Smooth muscle cell of trachea (primary cell): ENCODE measurements around the gene BMPR2. TPM values are rescaled to one million over a fixed set of nuclear protein-coding genes. Genes with fewer than 3 reads are reported as not detected.

Experiments used
- total RNA-seq: library from RNA; depleted of rRNA; stranded (reverse); fragments of >200 nt; gene quantifications from 2 replicates; pipeline ENCODE4 v1.2.1, GENCODE V29; 2014

BMPR2 gene
- total RNA-seq, result 18.5 and 24.1 TPM in 2 replicates

DNA sequence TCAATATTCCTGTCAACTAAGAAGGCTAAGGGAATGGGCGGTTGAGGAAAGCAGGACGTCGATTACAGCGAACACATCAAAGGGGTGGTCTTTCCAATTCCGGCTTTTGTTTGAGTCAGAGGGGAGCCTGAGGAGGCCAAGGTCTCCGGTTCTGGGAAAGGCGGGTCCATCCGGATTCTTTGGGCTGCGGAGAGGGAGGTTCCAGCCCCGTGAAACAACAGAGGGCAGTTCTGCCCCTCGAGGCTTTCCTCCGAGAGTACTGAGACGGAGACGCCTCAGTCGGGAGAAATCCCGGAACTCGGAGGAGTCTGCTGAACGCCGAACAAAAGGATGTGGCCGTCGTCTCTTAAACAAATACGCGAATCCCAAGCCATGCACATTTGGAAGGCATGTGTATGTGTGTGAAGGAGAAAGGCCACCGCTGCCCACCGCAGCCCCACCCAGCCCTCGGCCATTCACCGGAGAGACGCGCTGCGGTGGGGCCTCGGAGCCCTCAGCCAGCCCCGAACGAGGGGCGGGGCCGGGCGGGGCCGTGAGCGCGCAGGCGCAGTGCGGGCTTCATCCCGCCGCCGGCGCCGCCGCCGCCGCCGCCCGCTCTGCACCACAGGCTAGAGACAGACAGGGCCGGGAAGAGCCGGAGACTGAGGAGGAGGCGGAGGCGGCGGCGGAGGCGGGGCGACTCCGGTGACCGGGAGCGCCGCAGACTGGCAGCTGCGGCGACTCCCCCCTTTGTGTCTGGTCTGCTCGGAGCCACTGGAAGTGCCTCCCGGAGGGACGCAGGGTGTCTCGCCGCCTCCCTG, at the start of gene BMPR2:
Gene BMPR2, plus strand, starts transcription at position 719 of the 800 bp plus-strand sequence. CDS start 1,148 bp downstream, outside the sequence.

Other genes with a start within 250 kb of the BMPR2 start
- gene SUMO1, start 137.7 kb upstream of the BMPR2 start, total RNA-seq, result 103 and 168 TPM in 2 replicates
- 40.0 and 60.2 TPM in 2 replicates for gene NOP58, start 110.6 kb upstream of the BMPR2 start, total RNA-seq